Activated T-cell treated with anti-CD3 and anti-CD28 coated beads, Interleukin-2, amount 50 U/mL, for 48 hours (primary cell): Measurements from ENCODE around the gene SDK1.
"Not testable (repeated sequence)": the region's sequence is repeated elsewhere in the genome, so short reads cannot be mapped to it uniquely, and the experiment has no call there.

Source experiments
- DNase-seq, 2 experiments: peaks; one replicate each; pipeline ENCODE4 v3.0.0-alpha.2; 2020

Gene SDK1

GRCh38 chr7:3688071-3688470 is 387.0 kb downstream of the SDK1 start:
- no peak for DNase-seq

GRCh38 chr7:3688842-3689241 is 387.8 kb downstream of the SDK1 start:
- no peak for DNase-seq

GRCh38 chr7:3691478-3692158 is 390.6 kb downstream of the SDK1 start:
- DNase-seq: no peak

GRCh38 chr7:3695602-3696001 is 394.6 kb downstream of the SDK1 start:
- no peak for DNase-seq

GRCh38 chr7:3696113-3696512 is 395.1 kb downstream of the SDK1 start:
- DNase-seq: no peak

GRCh38 chr7:3697472-3697871 is 396.4 kb downstream of the SDK1 start:
- DNase-seq: no peak

GRCh38 chr7:3705258-3705657 is 404.2 kb downstream of the SDK1 start:
- no peak for DNase-seq

GRCh38 chr7:3706091-3706490 is 405.0 kb downstream of the SDK1 start:
- DNase-seq: not testable (repeated sequence)

- DNase-seq: no peak
Observed at GRCh38 chr7:3710122-3710521, 409.1 kb downstream of the SDK1 start.

- DNase-seq: no peak
Observed at GRCh38 chr7:3710531-3710930, 409.5 kb downstream of the SDK1 start.

GRCh38 chr7:3712841-3713240 is 411.8 kb downstream of the SDK1 start:
- no peak for DNase-seq

GRCh38 chr7:3721422-3721821 is 420.4 kb downstream of the SDK1 start:
- no peak for DNase-seq

- DNase-seq: peak; percentile 35 to 44
Observed at GRCh38 chr7:3722396-3722922, 421.4 kb downstream of the SDK1 start.

- DNase-seq: no peak
Observed at GRCh38 chr7:3725155-3726059, 424.4 kb downstream of the SDK1 start.

- DNase-seq: no peak
Observed at GRCh38 chr7:3730276-3730675, 429.2 kb downstream of the SDK1 start.

GRCh38 chr7:3732395-3733005 is 431.4 kb downstream of the SDK1 start:
- DNase-seq: no peak

- DNase-seq: no peak
Observed at GRCh38 chr7:3733541-3734140, 432.6 kb downstream of the SDK1 start.

GRCh38 chr7:3738964-3739363 is 437.9 kb downstream of the SDK1 start:
- no peak for DNase-seq

- DNase-seq: no peak
Observed at GRCh38 chr7:3739983-3740382, 438.9 kb downstream of the SDK1 start.

- no peak for DNase-seq
Observed at GRCh38 chr7:3747467-3747866, 446.4 kb downstream of the SDK1 start.

- DNase-seq: no peak
Observed at GRCh38 chr7:3748389-3748788, 447.3 kb downstream of the SDK1 start.

- DNase-seq: no peak
Observed at GRCh38 chr7:3753868-3754267, 452.8 kb downstream of the SDK1 start.
